NCI-H187 (cell line): ENCODE measurements around the gene LIPC.

Experiments used
- DNase-seq, 2 experiments: peaks; one replicate each; lab custom pipeline; 2025; lab: John Stamatoyannopoulos, UW

LIPC gene

GRCh38 chr15:58458076-58458475, 26.3 kb downstream of the LIPC start:
- no peak for DNase-seq

GRCh38 chr15:58459045-58459444, 27.3 kb downstream of the LIPC start:
- DNase-seq = no peak

- no peak for DNase-seq
These were observed 27.8 kb downstream of the LIPC start for GRCh38 chr15:58459560-58459959.

GRCh38 chr15:58460116-58460790, 28.5 kb downstream of the LIPC start:
- DNase-seq = no peak

- DNase-seq = no peak
These were observed 29.1 kb downstream of the LIPC start for GRCh38 chr15:58460872-58461271.

- DNase-seq = peak in 1 of 2 experiments; percentile 38
These were observed 30.8 kb downstream of the LIPC start for GRCh38 chr15:58462547-58462946.

GRCh38 chr15:58462973-58463663, 31.3 kb downstream of the LIPC start:
- peak in 1 of 2 experiments; percentile 23 for DNase-seq

GRCh38 chr15:58463815-58464650, 32.2 kb downstream of the LIPC start:
- peak; percentile 18 to 74 for DNase-seq

GRCh38 chr15:58465070-58465469, 33.3 kb downstream of the LIPC start:
- DNase-seq = no peak

GRCh38 chr15:58465866-58466517, 34.2 kb downstream of the LIPC start:
- DNase-seq = no peak

- DNase-seq = no peak
These were observed 34.8 kb downstream of the LIPC start for GRCh38 chr15:58466566-58466965.

GRCh38 chr15:58467121-58467721, 35.4 kb downstream of the LIPC start:
- DNase-seq = peak; percentile 48 to 60

- DNase-seq = no peak
These were observed 36.1 kb downstream of the LIPC start for GRCh38 chr15:58467722-58468423.

- no peak for DNase-seq
These were observed 37.9 kb downstream of the LIPC start for GRCh38 chr15:58469432-58470353.

GRCh38 chr15:58471348-58471747, 39.6 kb downstream of the LIPC start:
- no peak for DNase-seq

GRCh38 chr15:58472221-58472620, 40.4 kb downstream of the LIPC start:
- DNase-seq = no peak

GRCh38 chr15:58472821-58473581, 41.2 kb downstream of the LIPC start:
- DNase-seq = no peak

- no peak for DNase-seq
These were observed 41.9 kb downstream of the LIPC start for GRCh38 chr15:58473724-58474123.

GRCh38 chr15:58474741-58475323, 43.0 kb downstream of the LIPC start:
- DNase-seq = no peak
